DOHH2 (cell line): Measurements from ENCODE around the gene EXOSC1.

Source experiments
- CTCF ChIP-seq: fragments of 200-600 bp; sonication (generic); IDR thresholded peaks from one replicate; pipeline ENCODE4 v1.5.1; 2014; ENCODE audit warnings: antibody characterized with exemption, mild to moderate bottlenecking, low read depth, low read length; ENCODE audit not compliant: poor library complexity, severe bottlenecking
- EZH2phosphoT487 ChIP-seq: fragments of 200-600 bp; sonication (generic); IDR thresholded peaks from 2 replicates; pipeline ENCODE4 v1.6.1; 2017; ENCODE audit warnings: borderline replicate concordance, mild to moderate bottlenecking, antibody characterized with exemption, low read length, moderate library complexity, mixed read lengths

DNA sequence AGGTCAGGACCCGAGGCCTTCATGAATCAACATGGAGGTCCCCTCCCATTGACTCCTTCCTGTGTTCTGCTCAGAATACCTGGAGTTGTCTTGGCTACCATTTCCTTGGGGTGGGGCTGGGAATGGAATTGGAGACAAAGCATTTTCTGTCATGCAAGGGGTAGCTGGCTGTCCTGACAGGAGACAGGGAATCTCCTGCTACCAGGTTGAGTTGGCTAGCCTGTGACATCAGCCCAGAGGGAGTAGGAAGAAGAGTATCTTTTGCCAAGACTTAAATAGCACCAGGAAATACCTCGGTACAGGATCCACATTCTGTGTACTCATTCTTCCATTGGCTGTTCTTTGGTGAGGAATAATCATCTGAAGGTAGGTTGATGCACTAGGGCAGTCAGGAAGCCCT, 5.0 kb upstream of the EXOSC1 start:
- no peak for TF ChIP-seq CTCF
- TF ChIP-seq EZH2phosphoT487, result no peak
